HEK293 (cell line): Measurements from ENCODE around the gene CCDC9.

Experiments
- EGR2 ChIP-seq: fragments of 450-650 bp; formaldehyde crosslinking; IDR thresholded peaks from 2 replicates; pipeline ENCODE4 v1.5.1; 2016; ENCODE audit warnings: low read depth, missing biosample characterization, missing genetic modification characterization
- HOXC10 ChIP-seq: sonication (generic); formaldehyde crosslinking; IDR thresholded peaks from 2 replicates; pipeline ENCODE4 v1.8.1; 2023; ENCODE audit warnings: mild to moderate bottlenecking, missing genetic modification reagents
- OVOL3 ChIP-seq: fragments of 450-650 bp; formaldehyde crosslinking; IDR thresholded peaks from 2 replicates; pipeline ENCODE4 v1.5.1; 2016; ENCODE audit warnings: missing biosample characterization, missing genetic modification characterization
- ZNF146 ChIP-seq: fragments of 450-650 bp; formaldehyde crosslinking; IDR thresholded peaks from 2 replicates; pipeline ENCODE4 v1.5.1; 2016; ENCODE audit warnings: missing biosample characterization, missing genetic modification characterization
- ZNF211 ChIP-seq: fragments of 450-650 bp; formaldehyde crosslinking; IDR thresholded peaks from 2 replicates; pipeline ENCODE4 v1.5.1; 2016; ENCODE audit warnings: low read depth, missing biosample characterization, missing genetic modification characterization
- ZNF423 ChIP-seq: fragments of 450-650 bp; formaldehyde crosslinking; IDR thresholded peaks from 2 replicates; pipeline ENCODE4 v1.5.1; 2016; ENCODE audit warnings: missing biosample characterization, missing genetic modification characterization
- ZNF501 ChIP-seq: fragments of 450-650 bp; formaldehyde crosslinking; IDR thresholded peaks from 2 replicates; pipeline ENCODE4 v1.5.1; 2016; ENCODE audit warnings: missing biosample characterization, missing genetic modification characterization
- ZNF549 ChIP-seq: fragments of 450-650 bp; IDR thresholded peaks from 2 replicates; pipeline ENCODE4 v1.5.1; 2018; ENCODE audit warnings: missing biosample characterization, missing genetic modification characterization, mild to moderate bottlenecking, inconsistent platforms, moderate library complexity
- ZNF558 ChIP-seq: fragments of 450-650 bp; formaldehyde crosslinking; IDR thresholded peaks from 2 replicates; pipeline ENCODE4 v1.5.1; 2016; ENCODE audit warnings: missing biosample characterization, missing genetic modification characterization
- ZNF571 ChIP-seq: fragments of 450-650 bp; formaldehyde crosslinking; IDR thresholded peaks from 2 replicates; pipeline ENCODE4 v1.5.0; 2017; ENCODE audit warnings: missing biosample characterization, missing genetic modification characterization
- TF ChIP-seq, protein P1 (sequence below): fragments of 450-650 bp; formaldehyde crosslinking; IDR thresholded peaks from 2 replicates; pipeline ENCODE4 v1.5.1; 2016; ENCODE audit warnings: missing biosample characterization, missing genetic modification characterization, borderline replicate concordance
- TF ChIP-seq, protein P2 (sequence below): fragments of 450-650 bp; formaldehyde crosslinking; IDR thresholded peaks from 2 replicates; pipeline ENCODE4 v1.5.1; 2016; ENCODE audit warnings: missing biosample characterization, missing genetic modification characterization
- TF ChIP-seq, protein P3 (sequence below): fragments of 450-650 bp; formaldehyde crosslinking; optimal IDR thresholded peaks from 2 replicates; pipeline ENCODE3; 2016; ENCODE audit warnings: missing biosample characterization, mild to moderate bottlenecking, missing genetic modification characterization
- TF ChIP-seq, protein P4 (sequence below): fragments of 450-650 bp; formaldehyde crosslinking; IDR thresholded peaks from 2 replicates; pipeline ENCODE4 v1.5.1; 2016; ENCODE audit warnings: missing biosample characterization, missing genetic modification characterization

DNA sequence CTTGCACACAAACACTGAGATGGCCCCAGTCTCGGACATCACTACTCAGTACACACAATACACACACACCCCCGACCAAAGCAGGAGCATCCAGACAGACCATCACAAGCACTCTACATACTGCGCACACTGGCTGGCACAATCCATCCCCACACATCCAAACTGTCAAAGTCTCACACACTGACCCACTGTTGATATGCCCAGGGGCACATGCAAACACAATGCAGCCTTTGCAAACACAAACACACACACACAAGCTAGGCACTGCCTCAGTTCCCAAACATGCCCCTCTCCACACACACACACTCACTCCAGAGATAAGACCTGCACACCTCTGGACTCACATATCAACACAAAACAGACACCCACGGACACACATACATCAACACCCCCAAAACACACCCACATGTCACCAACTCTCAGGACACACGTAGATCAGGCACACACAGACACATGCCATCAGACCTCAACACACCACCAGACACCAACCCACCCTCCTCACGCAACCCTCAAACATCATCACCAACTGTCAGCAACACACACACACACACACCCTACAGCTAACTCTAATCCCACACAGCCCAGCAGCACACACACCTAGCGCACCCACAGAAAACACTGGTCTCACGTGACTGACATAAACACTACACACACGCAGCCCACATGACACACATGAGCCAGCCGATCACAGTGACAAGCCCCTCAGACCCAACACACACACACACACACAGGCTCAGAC is 27.2 kb upstream of the CCDC9 start:
- TF ChIP-seq, protein P1, sequence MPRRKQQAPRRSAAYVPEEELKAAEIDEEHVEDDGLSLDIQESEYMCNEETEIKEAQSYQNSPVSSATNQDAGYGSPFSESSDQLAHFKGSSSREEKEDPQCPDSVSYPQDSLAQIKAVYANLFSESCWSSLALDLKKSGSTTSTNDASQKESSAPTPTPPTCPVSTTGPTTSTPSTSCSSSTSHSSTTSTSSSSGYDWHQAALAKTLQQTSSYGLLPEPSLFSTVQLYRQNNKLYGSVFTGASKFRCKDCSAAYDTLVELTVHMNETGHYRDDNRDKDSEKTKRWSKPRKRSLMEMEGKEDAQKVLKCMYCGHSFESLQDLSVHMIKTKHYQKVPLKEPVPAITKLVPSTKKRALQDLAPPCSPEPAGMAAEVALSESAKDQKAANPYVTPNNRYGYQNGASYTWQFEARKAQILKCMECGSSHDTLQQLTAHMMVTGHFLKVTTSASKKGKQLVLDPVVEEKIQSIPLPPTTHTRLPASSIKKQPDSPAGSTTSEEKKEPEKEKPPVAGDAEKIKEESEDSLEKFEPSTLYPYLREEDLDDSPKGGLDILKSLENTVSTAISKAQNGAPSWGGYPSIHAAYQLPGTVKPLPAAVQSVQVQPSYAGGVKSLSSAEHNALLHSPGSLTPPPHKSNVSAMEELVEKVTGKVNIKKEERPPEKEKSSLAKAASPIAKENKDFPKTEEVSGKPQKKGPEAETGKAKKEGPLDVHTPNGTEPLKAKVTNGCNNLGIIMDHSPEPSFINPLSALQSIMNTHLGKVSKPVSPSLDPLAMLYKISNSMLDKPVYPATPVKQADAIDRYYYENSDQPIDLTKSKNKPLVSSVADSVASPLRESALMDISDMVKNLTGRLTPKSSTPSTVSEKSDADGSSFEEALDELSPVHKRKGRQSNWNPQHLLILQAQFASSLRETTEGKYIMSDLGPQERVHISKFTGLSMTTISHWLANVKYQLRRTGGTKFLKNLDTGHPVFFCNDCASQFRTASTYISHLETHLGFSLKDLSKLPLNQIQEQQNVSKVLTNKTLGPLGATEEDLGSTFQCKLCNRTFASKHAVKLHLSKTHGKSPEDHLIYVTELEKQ = peak; percentile 70; the same call in 1 of the 2 replicates
- TF ChIP-seq, protein P2, sequence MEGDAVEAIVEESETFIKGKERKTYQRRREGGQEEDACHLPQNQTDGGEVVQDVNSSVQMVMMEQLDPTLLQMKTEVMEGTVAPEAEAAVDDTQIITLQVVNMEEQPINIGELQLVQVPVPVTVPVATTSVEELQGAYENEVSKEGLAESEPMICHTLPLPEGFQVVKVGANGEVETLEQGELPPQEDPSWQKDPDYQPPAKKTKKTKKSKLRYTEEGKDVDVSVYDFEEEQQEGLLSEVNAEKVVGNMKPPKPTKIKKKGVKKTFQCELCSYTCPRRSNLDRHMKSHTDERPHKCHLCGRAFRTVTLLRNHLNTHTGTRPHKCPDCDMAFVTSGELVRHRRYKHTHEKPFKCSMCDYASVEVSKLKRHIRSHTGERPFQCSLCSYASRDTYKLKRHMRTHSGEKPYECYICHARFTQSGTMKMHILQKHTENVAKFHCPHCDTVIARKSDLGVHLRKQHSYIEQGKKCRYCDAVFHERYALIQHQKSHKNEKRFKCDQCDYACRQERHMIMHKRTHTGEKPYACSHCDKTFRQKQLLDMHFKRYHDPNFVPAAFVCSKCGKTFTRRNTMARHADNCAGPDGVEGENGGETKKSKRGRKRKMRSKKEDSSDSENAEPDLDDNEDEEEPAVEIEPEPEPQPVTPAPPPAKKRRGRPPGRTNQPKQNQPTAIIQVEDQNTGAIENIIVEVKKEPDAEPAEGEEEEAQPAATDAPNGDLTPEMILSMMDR (tag by site-specific recombination) = 0 out of 2 replicates have a peak, but pooled peaks have one; percentile 6
- no peak for TF ChIP-seq ZNF211 (tag by site-specific recombination)
- no peak for TF ChIP-seq HOXC10 (CRISPR knock-in tag)
- TF ChIP-seq, protein P3, sequence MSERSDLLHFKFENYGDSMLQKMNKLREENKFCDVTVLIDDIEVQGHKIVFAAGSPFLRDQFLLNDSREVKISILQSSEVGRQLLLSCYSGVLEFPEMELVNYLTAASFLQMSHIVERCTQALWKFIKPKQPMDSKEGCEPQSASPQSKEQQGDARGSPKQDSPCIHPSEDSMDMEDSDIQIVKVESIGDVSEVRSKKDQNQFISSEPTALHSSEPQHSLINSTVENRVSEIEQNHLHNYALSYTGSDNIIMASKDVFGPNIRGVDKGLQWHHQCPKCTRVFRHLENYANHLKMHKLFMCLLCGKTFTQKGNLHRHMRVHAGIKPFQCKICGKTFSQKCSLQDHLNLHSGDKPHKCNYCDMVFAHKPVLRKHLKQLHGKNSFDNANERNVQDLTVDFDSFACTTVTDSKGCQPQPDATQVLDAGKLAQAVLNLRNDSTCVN = no peak
- no peak for TF ChIP-seq ZNF571
- TF ChIP-seq EGR2 (tag by site-specific recombination) = peak; percentile 100
- TF ChIP-seq ZNF423 (tag by site-specific recombination) = no peak
- peak; percentile 51; the same call in 1 of the 2 replicates for TF ChIP-seq ZNF501 (tag by site-specific recombination)
- TF ChIP-seq, protein P4, sequence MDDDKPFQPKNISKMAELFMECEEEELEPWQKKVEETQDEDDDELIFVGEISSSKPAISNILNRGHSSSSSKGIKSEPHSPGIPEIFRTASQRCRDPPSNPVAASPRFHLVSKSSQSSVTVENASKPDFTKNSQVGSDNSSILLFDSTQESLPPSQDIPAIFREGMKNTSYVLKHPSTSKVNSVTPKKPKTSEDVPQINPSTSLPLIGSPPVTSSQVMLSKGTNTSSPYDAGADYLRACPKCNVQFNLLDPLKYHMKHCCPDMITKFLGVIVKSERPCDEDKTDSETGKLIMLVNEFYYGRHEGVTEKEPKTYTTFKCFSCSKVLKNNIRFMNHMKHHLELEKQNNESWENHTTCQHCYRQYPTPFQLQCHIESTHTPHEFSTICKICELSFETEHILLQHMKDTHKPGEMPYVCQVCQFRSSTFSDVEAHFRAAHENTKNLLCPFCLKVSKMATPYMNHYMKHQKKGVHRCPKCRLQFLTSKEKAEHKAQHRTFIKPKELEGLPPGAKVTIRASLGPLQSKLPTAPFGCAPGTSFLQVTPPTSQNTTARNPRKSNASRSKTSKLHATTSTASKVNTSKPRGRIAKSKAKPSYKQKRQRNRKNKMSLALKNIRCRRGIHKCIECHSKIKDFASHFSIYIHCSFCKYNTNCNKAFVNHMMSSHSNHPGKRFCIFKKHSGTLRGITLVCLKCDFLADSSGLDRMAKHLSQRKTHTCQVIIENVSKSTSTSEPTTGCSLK = no peak; the same call in 1 of the 2 replicates
- no peak for TF ChIP-seq ZNF549 (tag by site-specific recombination)
- no peak for TF ChIP-seq ZNF146 (tag by site-specific recombination)
- TF ChIP-seq ZNF558 = no peak
- TF ChIP-seq OVOL3 = peak; percentile 29; the same call in 1 of the 2 replicates
